CD4-positive, CD25-positive, alpha-beta regulatory T cell (primary cell): ENCODE results near the gene RNU2-63P. TPM values are rescaled to one million over a fixed set of nuclear protein-coding genes. Genes with fewer than 3 reads are reported as not detected.
"Not testable (repeated sequence)": the region's sequence is repeated elsewhere in the genome, so short reads cannot be mapped to it uniquely, and the experiment has no call there.

Experiments
- ATAC-seq, 2 donors: fragments of 150-1000 bp; cut with Tn5 transposase; one replicate each; pipeline ENCODE4 v1.10.0; 2021; ENCODE audit warnings: low read depth in 2 of 2, moderate number of reproducible peaks in 2 of 2, moderate library complexity in 1 of 2
- DNase-seq, 3 donors: peaks; one replicate each; pipeline versions ENCODE4 v3.0.0 to v3.0.0-alpha.2; 2012 to 2022; ENCODE audit warnings: mixed read lengths in 1 of 3
- H3K27ac ChIP-seq: one replicate; pipeline ENCODE4 v1.7.0; 2013; ENCODE audit warnings: mild to moderate bottlenecking, low read length; ENCODE audit not compliant: insufficient read depth, poor library complexity, severe bottlenecking
- H3K27me3 ChIP-seq: one replicate; pipeline ENCODE4 v1.7.0; 2013; ENCODE audit warnings: low read length; ENCODE audit not compliant: control insufficient read depth, insufficient read depth
- H3K36me3 ChIP-seq: one replicate; pipeline ENCODE4 v1.7.0; 2013; ENCODE audit warnings: mild to moderate bottlenecking, low read length, moderate library complexity; ENCODE audit not compliant: control insufficient read depth, insufficient read depth
- H3K4me1 ChIP-seq: 2 replicates; pipeline ENCODE4 v1.7.0; 2013; ENCODE audit warnings: mild to moderate bottlenecking, low read length; ENCODE audit not compliant: insufficient read depth, control insufficient read depth, poor library complexity, severe bottlenecking
- H3K4me3 ChIP-seq: one replicate; pipeline ENCODE4 v1.7.0; 2013; ENCODE audit warnings: low read depth, mild to moderate bottlenecking, low read length, moderate library complexity
- H3K9me3 ChIP-seq, 2 experiments: 1 replicate in 1 of 2; 2 replicates in 1 of 2; pipeline ENCODE4 v1.7.0; 2013; ENCODE audit warnings: low read length in 2 of 2, mild to moderate bottlenecking in 1 of 2, moderate library complexity in 1 of 2; ENCODE audit not compliant: control insufficient read depth in 2 of 2
- H3K27ac Mint-ChIP-seq, 3 donors: one replicate each; pipeline ENCODE4 v1.8.0; 2020 to 2022; ENCODE audit warnings: mild to moderate bottlenecking in 3 of 3, mixed read lengths in 3 of 3, moderate library complexity in 2 of 3
- H3K27me3 Mint-ChIP-seq: one replicate; pipeline ENCODE4 v1.8.0; 2022; ENCODE audit warnings: mild to moderate bottlenecking, mixed read lengths
- H3K36me3 Mint-ChIP-seq: one replicate; pipeline ENCODE4 v1.8.0; 2020; ENCODE audit warnings: mixed read lengths
- H3K4me1 Mint-ChIP-seq, 4 donors: one replicate each; pipeline ENCODE4 v1.8.0; 2020 to 2022; ENCODE audit warnings: mixed read lengths in 4 of 4, mild to moderate bottlenecking in 1 of 4
- H3K4me3 Mint-ChIP-seq, 4 donors: one replicate each; pipeline ENCODE4 v1.8.0; 2020 to 2022; ENCODE audit warnings: mild to moderate bottlenecking in 4 of 4, mixed read lengths in 4 of 4, moderate library complexity in 3 of 4
- H3K9me3 Mint-ChIP-seq, 7 donors: one replicate each; pipeline ENCODE4 v1.8.0; 2020 to 2022; ENCODE audit warnings: mixed read lengths in 7 of 7, mild to moderate bottlenecking in 3 of 7, moderate library complexity in 2 of 7
- polyA plus RNA-seq, 4 donors: library from polyadenylated mRNA; unstranded; fragments of 300-500 nt; fragmentation: Illumina TruSeq; gene quantifications; one replicate each; pipeline ENCODE4 v1.2.3, GENCODE V29; 2021
- total RNA-seq: library from RNA; stranded (reverse); gene quantifications from one replicate; pipeline ENCODE4 v1.2.3, GENCODE V29; 2022

RNU2-63P gene
- total and polyA plus RNA-seq, 5 donors from 2014 or later = 6.3 to 15.4 (median 12.9) TPM; not detected in 1

DNA sequence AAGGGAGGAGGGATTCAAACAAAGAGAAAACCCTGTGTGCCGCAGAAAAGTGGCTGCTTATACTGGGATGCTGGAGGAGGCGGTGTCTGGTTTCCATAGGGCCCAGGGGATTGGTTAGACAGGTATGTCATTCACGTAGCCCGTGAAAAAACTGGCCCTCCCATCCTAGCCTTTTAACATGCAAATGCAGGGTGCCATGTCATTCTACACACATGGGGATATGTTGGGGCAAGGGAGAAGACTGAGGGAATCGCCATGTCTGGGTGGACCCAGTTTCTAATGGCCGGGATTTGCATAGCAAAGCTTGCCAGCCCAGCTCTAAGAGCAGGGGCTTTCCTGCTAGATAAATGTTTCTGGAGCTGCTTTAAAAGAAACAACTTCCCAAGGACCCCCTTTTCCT lies 8.2 kb upstream of the RNU2-63P start:
- H3K27me3 Mint-ChIP-seq = no peaks in the 10 kb centered on the region
- H3K9me3 Mint-ChIP-seq = no peaks in the 10 kb centered on the region
- no peak overlapping the region for H3K4me3 Mint-ChIP-seq
- no peak overlapping the region for H3K4me3 ChIP-seq
- H3K4me1 ChIP-seq = no peaks in the 10 kb centered on the region
- H3K36me3 ChIP-seq = peaks cover 21% of the 10 kb centered on the region
- peak overlapping the region in 1 of 3 donors; percentile 27 for H3K27ac Mint-ChIP-seq
- H3K36me3 Mint-ChIP-seq = peaks cover 21% of the 10 kb centered on the region
- H3K4me1 Mint-ChIP-seq = peaks cover 7 to 15% (median 11%) of the 10 kb centered on the region in 4 donors
- ATAC-seq (no peak), DNase-seq (no peak)
- H3K27ac ChIP-seq = no peak overlapping the region
- H3K27me3 ChIP-seq = no peaks in the 10 kb centered on the region
- no peaks in the 10 kb centered on the region for H3K9me3 ChIP-seq

- peaks cover under 1% of the 10 kb centered on the region for H3K4me1 ChIP-seq
- H3K27ac Mint-ChIP-seq = no peak overlapping the region
- no peak overlapping the region for H3K27ac ChIP-seq
- DNase-seq (no peak), ATAC-seq (no peak)
- H3K27me3 Mint-ChIP-seq = no peaks in the 10 kb centered on the region
- H3K4me3 ChIP-seq = no peak overlapping the region
- peaks cover 0 to 10% (median 5%) of the 10 kb centered on the region in 4 donors for H3K4me1 Mint-ChIP-seq
- peaks cover 3% of the 10 kb centered on the region for H3K36me3 ChIP-seq
- H3K4me3 Mint-ChIP-seq = no peak overlapping the region
- H3K36me3 Mint-ChIP-seq = peaks cover 13% of the 10 kb centered on the region
- H3K9me3 ChIP-seq = no peaks in the 10 kb centered on the region
- no peaks in the 10 kb centered on the region for H3K9me3 Mint-ChIP-seq
- H3K27me3 ChIP-seq = no peaks in the 10 kb centered on the region
These were observed 6.2 kb upstream of the RNU2-63P start for GRCh38 chr2:88022669-88022921.

- H3K27me3 Mint-ChIP-seq = no peaks in the 10 kb centered on the region
- no peaks in the 10 kb centered on the region for H3K36me3 Mint-ChIP-seq
- H3K4me1 ChIP-seq = peaks cover 12% of the 10 kb centered on the region
- H3K4me1 Mint-ChIP-seq = peaks cover 4 to 27% (median 17%) of the 10 kb centered on the region in 4 donors
- H3K4me3 ChIP-seq = no peak overlapping the region
- H3K36me3 ChIP-seq = no peaks in the 10 kb centered on the region
- H3K27ac ChIP-seq = no peak overlapping the region
- H3K27ac Mint-ChIP-seq = no peak overlapping the region
- ATAC-seq (no peak), DNase-seq (no peak)
- no peak overlapping the region for H3K4me3 Mint-ChIP-seq
- no peaks in the 10 kb centered on the region for H3K27me3 ChIP-seq
- H3K9me3 ChIP-seq = no peaks in the 10 kb centered on the region
- no peaks in the 10 kb centered on the region for H3K9me3 Mint-ChIP-seq
These were observed 3.6 kb upstream of the RNU2-63P start for GRCh38 chr2:88019985-88020384.

DNA sequence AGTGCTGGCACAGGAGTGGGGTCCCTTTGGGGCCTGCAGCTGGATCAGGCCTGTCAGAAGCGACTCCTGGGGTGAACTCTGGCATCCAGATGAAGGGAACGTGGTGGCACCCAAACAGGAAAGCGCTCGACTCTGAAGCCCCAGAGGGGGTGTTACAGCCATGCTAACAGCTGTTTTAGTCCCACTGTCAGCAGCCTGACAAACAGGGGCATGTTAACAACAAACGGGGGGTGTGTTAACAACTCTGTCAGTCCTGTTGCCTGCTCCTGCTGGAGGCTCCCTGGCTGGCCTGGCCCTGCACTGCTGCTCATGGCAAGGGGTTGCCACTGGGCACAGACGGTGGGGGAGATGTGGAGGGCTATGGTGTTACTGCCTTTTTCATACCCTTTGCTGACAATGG lies 2.6 kb upstream of the RNU2-63P start:
- no peak for DNase-seq
- H3K36me3 ChIP-seq = no peaks in the 10 kb centered on the region
- H3K4me3 ChIP-seq = no peak overlapping the region
- no peaks in the 10 kb centered on the region for H3K27me3 ChIP-seq
- Mint-ChIP-seq H3K4me1 (peaks cover 4 to 34% (median 20%) of the 10 kb centered on the region in 4 donors), H3K9me3 (no peaks in the 10 kb centered on the region), H3K27me3 (no peaks in the 10 kb centered on the region), H3K4me3 (no peak overlapping the region), H3K36me3 (no peaks in the 10 kb centered on the region), H3K27ac (no peak overlapping the region)
- H3K9me3 ChIP-seq = no peaks in the 10 kb centered on the region
- peaks cover 12% of the 10 kb centered on the region for H3K4me1 ChIP-seq
- no peak for ATAC-seq
- H3K27ac ChIP-seq = no peak overlapping the region

GRCh38 chr2:88018077-88018805 lies 1.9 kb upstream of the RNU2-63P start:
- peaks cover 12% of the 10 kb centered on the region for H3K4me1 ChIP-seq
- not testable (repeated sequence) for H3K27me3 Mint-ChIP-seq, H3K36me3 Mint-ChIP-seq, ATAC-seq, H3K9me3 Mint-ChIP-seq, H3K4me3 ChIP-seq, H3K36me3 ChIP-seq, H3K9me3 ChIP-seq, H3K27me3 ChIP-seq, H3K27ac Mint-ChIP-seq, H3K27ac ChIP-seq
- Mint-ChIP-seq H3K4me3 (peak overlapping the region; percentile 88 to 99 (median 98)), H3K4me1 (peaks cover 4 to 34% (median 20%) of the 10 kb centered on the region in 4 donors)
- DNase-seq = peak in 1 of 3 donors; percentile 20

DNA sequence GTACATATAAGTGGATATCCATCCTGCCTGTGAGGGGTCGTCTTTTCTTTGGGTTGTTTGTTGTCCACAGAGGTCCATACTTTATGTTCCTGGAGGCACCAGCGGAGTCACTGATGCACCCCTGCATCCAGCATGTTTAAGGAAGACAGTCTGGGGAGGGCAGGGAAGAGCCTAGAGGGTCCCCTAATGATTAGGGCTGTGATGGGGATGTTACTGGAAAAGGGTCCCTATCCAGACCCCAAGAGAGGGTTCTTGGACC lies 1.4 kb upstream of the RNU2-63P start:
- peak overlapping the region; percentile 88 to 99 (median 98) for H3K4me3 Mint-ChIP-seq
- H3K27ac ChIP-seq, ATAC-seq, H3K9me3 Mint-ChIP-seq, H3K9me3 ChIP-seq, H3K27me3 Mint-ChIP-seq, H3K36me3 ChIP-seq, H3K36me3 Mint-ChIP-seq, DNase-seq, H3K27me3 ChIP-seq, H3K4me3 ChIP-seq: not testable (repeated sequence)
- peaks cover 4 to 36% (median 23%) of the 10 kb centered on the region in 4 donors for H3K4me1 Mint-ChIP-seq
- H3K4me1 ChIP-seq = peaks cover 12% of the 10 kb centered on the region
- peak overlapping the region in 2 of 3 donors; percentile 100 for H3K27ac Mint-ChIP-seq

- peak overlapping the region; percentile 100 for H3K27ac Mint-ChIP-seq
- DNase-seq (peak in 1 of 3 donors; percentile 81), ATAC-seq (peak; percentile 68 to 72)
- H3K4me1 Mint-ChIP-seq = peaks cover 4 to 36% (median 23%) of the 10 kb centered on the region in 4 donors
- H3K9me3 Mint-ChIP-seq = no peaks in the 10 kb centered on the region
- no peaks in the 10 kb centered on the region for H3K36me3 ChIP-seq
- H3K9me3 ChIP-seq = no peaks in the 10 kb centered on the region
- no peaks in the 10 kb centered on the region for H3K27me3 Mint-ChIP-seq
- peak overlapping the region; percentile 86 for H3K4me3 ChIP-seq
- peak overlapping the region; percentile 88 to 99 (median 98) for H3K4me3 Mint-ChIP-seq
- H3K4me1 ChIP-seq = peaks cover 12% of the 10 kb centered on the region
- no peaks in the 10 kb centered on the region for H3K27me3 ChIP-seq
- peak overlapping the region; percentile 83 for H3K27ac ChIP-seq
- no peaks in the 10 kb centered on the region for H3K36me3 Mint-ChIP-seq
These were observed 823 bp upstream of the RNU2-63P start for GRCh38 chr2:88016960-88017779.

DNA sequence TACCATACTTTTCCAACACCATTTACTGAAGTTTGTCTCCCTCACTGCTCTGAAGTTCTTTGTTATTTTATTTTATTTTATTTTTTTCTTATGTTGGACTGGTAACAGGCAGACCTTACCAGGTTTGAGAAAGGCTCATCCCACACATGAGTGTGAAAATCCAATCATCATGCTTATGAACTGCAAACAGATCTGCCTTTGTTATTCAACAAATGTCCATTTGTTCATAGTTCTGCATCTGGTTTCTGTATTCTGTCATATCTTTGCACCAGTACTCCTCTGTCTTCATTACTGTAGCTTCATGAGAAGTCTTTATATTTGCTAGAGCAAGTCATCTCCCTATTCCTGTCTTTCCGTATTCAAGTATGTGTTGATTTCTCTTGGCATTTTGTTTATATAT lies 5.3 kb downstream of the RNU2-63P start:
- Mint-ChIP-seq H3K36me3 (no peaks in the 10 kb centered on the region), H3K4me1 (peaks cover under 1 to 20% (median 10%) of the 10 kb centered on the region in 4 donors), H3K4me3 (peak overlapping the region in 1 of 4 donors; percentile 54), H3K27ac (peak overlapping the region in 1 of 3 donors; percentile 41), H3K27me3 (no peaks in the 10 kb centered on the region), H3K9me3 (no peaks in the 10 kb centered on the region)
- H3K4me3 ChIP-seq = no peak overlapping the region
- ATAC-seq (no peak), DNase-seq (no peak)
- H3K36me3 ChIP-seq = no peaks in the 10 kb centered on the region
- peaks cover 2% of the 10 kb centered on the region for H3K4me1 ChIP-seq
- no peaks in the 10 kb centered on the region for H3K27me3 ChIP-seq
- no peaks in the 10 kb centered on the region for H3K9me3 ChIP-seq
- no peak overlapping the region for H3K27ac ChIP-seq
